H9 (cell line): ENCODE data around the gene CTNND1. TPM values are rescaled to one million over a fixed set of nuclear protein-coding genes. Genes with fewer than 3 reads are reported as not detected.

Experiments
- DNase-seq: peaks from one replicate; pipeline ENCODE4 v3.0.0-alpha.2; 2017
- H2AFZ ChIP-seq: one replicate; pipeline ENCODE4 v1.6.1; 2013; ENCODE audit warnings: mild to moderate bottlenecking, low read length, control low read depth, moderate library complexity
- H2AK5ac ChIP-seq: 2 replicates; pipeline ENCODE4 v1.6.1; 2013; ENCODE audit warnings: low read length, control low read depth, mixed read lengths; ENCODE audit not compliant: insufficient read length
- H2BK120ac ChIP-seq: one replicate; pipeline ENCODE4 v1.6.1; 2013; ENCODE audit warnings: low read depth, mild to moderate bottlenecking, low read length, control low read depth, inconsistent platforms; ENCODE audit not compliant: poor library complexity, severe bottlenecking
- H2BK12ac ChIP-seq: 2 replicates; pipeline ENCODE4 v1.6.1; 2013; ENCODE audit warnings: low read length, control low read depth, mixed read lengths, low read depth; ENCODE audit not compliant: insufficient read length
- H2BK15ac ChIP-seq: 2 replicates; pipeline ENCODE4 v1.6.1; 2013; ENCODE audit warnings: low read depth, low read length, control low read depth
- H2BK20ac ChIP-seq: one replicate; pipeline ENCODE4 v1.6.1; 2013; ENCODE audit warnings: low read depth, mild to moderate bottlenecking, low read length, control low read depth, inconsistent platforms; ENCODE audit not compliant: poor library complexity, severe bottlenecking
- H2BK5ac ChIP-seq: 2 replicates; pipeline ENCODE4 v1.6.1; 2013; ENCODE audit warnings: low read length, control low read depth, mixed read lengths; ENCODE audit not compliant: insufficient read length
- H3K14ac ChIP-seq: 2 replicates; pipeline ENCODE4 v1.6.1; 2013; ENCODE audit warnings: low read length, control low read depth; ENCODE audit not compliant: insufficient read depth
- H3K18ac ChIP-seq: 2 replicates; pipeline ENCODE4 v1.6.1; 2013; ENCODE audit warnings: low read depth, mild to moderate bottlenecking, mixed read lengths, low read length, control low read depth; ENCODE audit not compliant: insufficient read length
- H3K23ac ChIP-seq: 2 replicates; pipeline ENCODE4 v1.6.1; 2013; ENCODE audit warnings: low read length, control low read depth, mixed read lengths, low read depth; ENCODE audit not compliant: insufficient read length
- H3K23me2 ChIP-seq: 2 replicates; pipeline ENCODE4 v1.6.1; 2013; ENCODE audit warnings: low read depth, mild to moderate bottlenecking, mixed read lengths, low read length, control low read depth; ENCODE audit not compliant: insufficient read length, poor library complexity, severe bottlenecking
- H3K27ac ChIP-seq: 2 replicates; pipeline ENCODE4 v1.5.1; 2013; ENCODE audit warnings: low read length, control low read depth, mixed read lengths, low read depth; ENCODE audit not compliant: insufficient read length
- H3K27me3 ChIP-seq: 2 replicates; pipeline ENCODE4 v1.6.1; 2013; ENCODE audit warnings: low read length, control low read depth, inconsistent platforms; ENCODE audit not compliant: insufficient read depth
- H3K4ac ChIP-seq: 2 replicates; pipeline ENCODE4 v1.6.1; 2013; ENCODE audit warnings: low read depth, mild to moderate bottlenecking, control low read depth, inconsistent platforms, low read length, moderate library complexity
- H3K4me1 ChIP-seq: 2 replicates; pipeline ENCODE4 v1.6.1; 2013; ENCODE audit warnings: low read length, control low read depth, inconsistent platforms; ENCODE audit not compliant: insufficient read depth
- H3K4me2 ChIP-seq: 2 replicates; pipeline ENCODE4 v1.6.1; 2013; ENCODE audit warnings: low read length, control low read depth, mixed read lengths; ENCODE audit not compliant: insufficient read length, insufficient read depth
- H3K56ac ChIP-seq: 2 replicates; pipeline ENCODE4 v1.6.1; 2013; ENCODE audit warnings: low read depth, mild to moderate bottlenecking, mixed read lengths, low read length, control low read depth; ENCODE audit not compliant: insufficient read length
- H3K79me1 ChIP-seq: 2 replicates; pipeline ENCODE4 v1.6.1; 2013; ENCODE audit warnings: low read depth, mild to moderate bottlenecking, moderate library complexity, low read length, control low read depth, inconsistent platforms; ENCODE audit not compliant: insufficient read depth, poor library complexity, severe bottlenecking
- H3K79me2 ChIP-seq: 2 replicates; pipeline ENCODE4 v1.6.1; 2013; ENCODE audit warnings: low read length, control low read depth, inconsistent platforms; ENCODE audit not compliant: insufficient read depth
- H3K9ac ChIP-seq: 2 replicates; pipeline ENCODE4 v1.6.1; 2013; ENCODE audit warnings: low read length, control low read depth, mixed read lengths; ENCODE audit not compliant: insufficient read length; ENCODE audit errors: extremely low read depth
- H3K9me3 ChIP-seq: one replicate; pipeline ENCODE4 v1.6.1; 2013; ENCODE audit warnings: low read depth, low read length, inconsistent platforms; ENCODE audit not compliant: control insufficient read depth
- H3T11ph ChIP-seq: one replicate; pipeline ENCODE4 v1.6.1; 2013; ENCODE audit warnings: mild to moderate bottlenecking, low read length, control low read depth, inconsistent platforms
- H4K20me1 ChIP-seq: one replicate; pipeline ENCODE4 v1.6.1; 2013; ENCODE audit not compliant: control insufficient read depth, insufficient read length, insufficient read depth
- H4K5ac ChIP-seq: 2 replicates; pipeline ENCODE4 v1.6.1; 2013; ENCODE audit warnings: low read depth, mild to moderate bottlenecking, mixed read lengths, low read length, control low read depth; ENCODE audit not compliant: insufficient read length
- H4K8ac ChIP-seq: replicated peaks from 2 replicates; pipeline ENCODE4 v1.6.1; 2013; ENCODE audit warnings: low read length, control low read depth, mixed read lengths, low read depth; ENCODE audit not compliant: insufficient read length
- H4K91ac ChIP-seq: 2 replicates; pipeline ENCODE4 v1.6.1; 2013; ENCODE audit warnings: low read depth, mild to moderate bottlenecking, moderate library complexity, mixed read lengths, low read length, control low read depth; ENCODE audit not compliant: insufficient read length
- H3K27ac Mint-ChIP-seq, 3 experiments: 2 replicates in 2 of 3; 3 replicates in 1 of 3; pipeline ENCODE4 v1.8.0; 2020 to 2021; ENCODE audit warnings: mixed read lengths in 3 of 3, mild to moderate bottlenecking in 1 of 3, moderate library complexity in 1 of 3
- H3K27me3 Mint-ChIP-seq: 2 replicates; pipeline ENCODE4 v1.8.0; 2021; ENCODE audit warnings: low read depth, mild to moderate bottlenecking, moderate library complexity, mixed read lengths
- H3K36me3 Mint-ChIP-seq, 3 experiments: 2 replicates in 2 of 3; 3 replicates in 1 of 3; pipeline ENCODE4 v1.8.0; 2020 to 2021; ENCODE audit warnings: low read depth in 3 of 3, mixed read lengths in 3 of 3; ENCODE audit not compliant: insufficient read depth in 1 of 3
- H3K4me1 Mint-ChIP-seq, 2 experiments: 2 replicates each; pipeline ENCODE4 v1.8.0; 2020; ENCODE audit warnings: mixed read lengths in 2 of 2
- H3K4me3 Mint-ChIP-seq, 2 experiments: 2 replicates in 1 of 2; 3 replicates in 1 of 2; pipeline ENCODE4 v1.8.0; 2020 to 2021; ENCODE audit warnings: mild to moderate bottlenecking in 2 of 2, mixed read lengths in 2 of 2, moderate library complexity in 1 of 2
- H3K9me3 Mint-ChIP-seq, 2 experiments: 2 replicates in 1 of 2; 3 replicates in 1 of 2; pipeline ENCODE4 v1.8.0; 2020; ENCODE audit warnings: mild to moderate bottlenecking in 2 of 2, mixed read lengths in 2 of 2, moderate library complexity in 1 of 2
- CTCF ChIP-seq: fragments of 200-600 bp; sonication (generic); conservative IDR thresholded peaks from 3 replicates; pipeline ENCODE4 v1.8.0; 2021; ENCODE audit warnings: antibody characterized with exemption, mild to moderate bottlenecking
- WGBS: extraction: QIAGEN DNeasy Blood & Tissue Kit; methylation state at CpG from one replicate; pipeline ENCODE4 v1.1.7; 2013; ENCODE audit warnings: missing lambda C conversion rate, low lambda C conversion rate, mixed read lengths; ENCODE audit not compliant: insufficient read length; ENCODE audit errors: extremely low coverage; 5-methylcytosine and 5-hydroxymethylcytosine counted together
- total RNA-seq: library from RNA; stranded (reverse); gene quantifications from 2 replicates; pipeline ENCODE4 v1.2.1, GENCODE V29; 2021

Gene CTNND1
- total RNA-seq, 1 experiment from 2014 or later, result 164 TPM

GRCh38 chr11:57770793-57771192 is 9.2 kb downstream of the CTNND1 start:
- no CpG with 5 or more reads among the region's 1 CpG for WGBS
- Histone ChIP-seq H2AFZ (no peak overlapping the region), H2BK120ac (no peak overlapping the region), H4K5ac (no peak overlapping the region), H3K23me2 (no peaks in the 10 kb centered on the region), H3K27ac (no peak overlapping the region), H4K20me1 (no peaks in the 10 kb centered on the region), H3K4me2 (no peak overlapping the region), H3K79me1 (peaks cover 7% of the 10 kb centered on the region), H3K56ac (no peak overlapping the region), H3K9me3 (no peaks in the 10 kb centered on the region), H3K4ac (no peak overlapping the region), H4K91ac (no peak overlapping the region), H3K14ac (no peak overlapping the region), H2BK15ac (no peak overlapping the region), H3K9ac (no peak overlapping the region), H3K4me1 (peaks cover 8% of the 10 kb centered on the region; the same call in 1 of the 2 replicates), H2AK5ac (no peak overlapping the region), H3K79me2 (peaks cover 58% of the 10 kb centered on the region; the same call in 1 of the 2 replicates), H3K23ac (no peak overlapping the region), H2BK20ac (no peak overlapping the region), H4K8ac (no peak overlapping the region), H3K27me3 (no peaks in the 10 kb centered on the region), H2BK12ac (no peak overlapping the region), H2BK5ac (no peak overlapping the region), H3T11ph (no peak overlapping the region), H3K18ac (no peak overlapping the region)
- Mint-ChIP-seq H3K36me3 (peaks cover 8 to 32% (median 19%) of the 10 kb centered on the region in 3 experiments; a peak in 6 of 7 replicates), H3K4me1 (peaks cover 43 to 44% of the 10 kb centered on the region in 2 experiments), H3K4me3 (no peak overlapping the region), H3K9me3 (no peaks in the 10 kb centered on the region), H3K27ac (no peak overlapping the region), H3K27me3 (no peaks in the 10 kb centered on the region)
- no peak for DNase-seq
- TF ChIP-seq CTCF, result no peak
